GM12878 (cell line): ENCODE data around the gene TRRAP. TPM values are rescaled to one million over a fixed set of nuclear protein-coding genes. Genes with fewer than 3 reads are reported as not detected.

Experiments used
- ATAC-seq: fragments of 200-7000 bp; cut with Tn5 transposase; 3 replicates; pipeline ENCODE4 v1.9.1; 2020; ENCODE audit warnings: mild to moderate bottlenecking, moderate library complexity
- BruUV-seq: library from RNA; stranded (reverse); fragments of 400-500 nt; replicated peaks from 2 replicates; lab custom pipeline; 2021; lab: Mats Ljungman, UMichigan
- CTCF ChIA-PET: fragments of 300-600 bp; sonication (Branson Sonifier 250); formaldehyde crosslinking; extraction: SDS; loops from one replicate; lab custom pipeline; 2021; ENCODE audit warnings: inconsistent platforms; lab: Yijun Ruan, JAX
- POLR2A ChIA-PET: fragments of 350-600 bp; formaldehyde crosslinking; extraction: SDS; loops from one replicate; lab custom pipeline; 2021; ENCODE audit warnings: inconsistent platforms; lab: Charles Lee
- RAD21 ChIA-PET: fragments of 300-600 bp; sonication (Branson Sonifier 250); formaldehyde crosslinking; loops from one replicate; lab custom pipeline; 2023; ENCODE audit warnings: antibody characterized with exemption; ENCODE audit not compliant: unreplicated experiment; lab: Charles Lee
- SMC1A ChIA-PET: fragments of 300-600 bp; sonication (Branson Sonifier 250); formaldehyde crosslinking; loops from one replicate; lab custom pipeline; 2023; ENCODE audit not compliant: unreplicated experiment, uncharacterized antibody; lab: Charles Lee
- DNase-seq: peaks from one replicate; pipeline ENCODE4 v3.0.0-alpha.2; 2011; ENCODE audit warnings: low read depth, low spot score
- FAIRE-seq: peaks from 3 replicates; lab custom pipeline; 2011; peaks lifted over from hg19 to GRCh38; lab: Jason Lieb, UNC
- H2AFZ ChIP-seq: 2 replicates; pipeline ENCODE4 v1.6.0; 2011; ENCODE audit warnings: low read depth, low read length, control low read depth; ENCODE audit not compliant: control insufficient read depth
- H3K27ac ChIP-seq: 2 replicates; pipeline ENCODE4 v1.5.1; 2011; ENCODE audit warnings: control low read depth; ENCODE audit not compliant: control insufficient read depth, insufficient read depth
- H3K27me3 ChIP-seq, 2 experiments: replicated peaks in 1 of 2; 2 replicates each; pipeline versions ENCODE4 v1.6.0 to v1.6.1; 2011; ENCODE audit warnings: low read length in 1 of 2; ENCODE audit not compliant: control insufficient read depth in 2 of 2, insufficient read depth in 2 of 2
- H3K36me3 ChIP-seq, 2 experiments: 2 replicates each; pipeline ENCODE4 v1.5.1; 2011; ENCODE audit warnings: low read length in 1 of 2; ENCODE audit not compliant: control insufficient read depth in 2 of 2, insufficient read depth in 2 of 2
- H3K4me1 ChIP-seq: 2 replicates; pipeline ENCODE4 v1.6.1; 2011; ENCODE audit warnings: mild to moderate bottlenecking, low read length, moderate library complexity, mixed read lengths; ENCODE audit not compliant: control insufficient read depth, insufficient read depth
- H3K4me2 ChIP-seq: 2 replicates; pipeline ENCODE4 v1.6.0; 2011; ENCODE audit warnings: control low read depth; ENCODE audit not compliant: control insufficient read depth, insufficient read depth
- H3K4me3 ChIP-seq: fragments of 200-600 bp; sonication (generic); 2 replicates; pipeline ENCODE4 v1.5.1; 2016
- H3K79me2 ChIP-seq: 2 replicates; pipeline ENCODE4 v1.6.0; 2011; ENCODE audit warnings: low read length; ENCODE audit not compliant: control insufficient read depth, insufficient read depth
- H3K9ac ChIP-seq: 2 replicates; pipeline ENCODE4 v1.8.0; 2011; ENCODE audit warnings: low read length, control low read depth, mixed read lengths; ENCODE audit not compliant: control insufficient read depth, insufficient read depth
- H3K9me3 ChIP-seq: replicated peaks from 3 replicates; pipeline ENCODE4 v1.5.1; 2011; ENCODE audit warnings: mild to moderate bottlenecking, low read length; ENCODE audit not compliant: control insufficient read depth, insufficient read depth
- H4K20me1 ChIP-seq: 2 replicates; pipeline ENCODE4 v1.6.0; 2011; ENCODE audit not compliant: control insufficient read depth, insufficient read depth
- CUX1 ChIP-seq: IDR thresholded peaks from 2 replicates; pipeline ENCODE4 v1.6.1; 2012; ENCODE audit warnings: improper control_type of control experiment, low read depth, low read length; ENCODE audit not compliant: insufficient replicate concordance
- MEF2A ChIP-seq: IDR thresholded peaks from 2 replicates; pipeline ENCODE4 v1.6.1; 2011; ENCODE audit warnings: low read depth, mild to moderate bottlenecking, low read length, moderate library complexity; ENCODE audit not compliant: insufficient read depth
- TCF7 ChIP-seq: IDR thresholded peaks from 2 replicates; pipeline ENCODE4 v1.6.1; 2014; ENCODE audit warnings: antibody characterized with exemption, borderline replicate concordance
- WGBS: methylation state at CpG from one replicate; pipeline ENCODE4 v1.1.6; 2016; ENCODE audit warnings: low lambda C conversion rate; ENCODE audit not compliant: insufficient replicate concordance, insufficient coverage; ENCODE audit errors: missing lambda C conversion rate; 5-methylcytosine and 5-hydroxymethylcytosine counted together
- in situ Hi-C: fragments of 300-500 bp; cut with MboI; formaldehyde crosslinking; loops from 9 replicates; pipeline ENCODE4 v1.14.3; 2018; ENCODE audit warnings: mixed read lengths
- intact Hi-C: fragments of 100-400 bp; cut with micrococcal nuclease; formaldehyde crosslinking; loops from one replicate; pipeline ENCODE4 v1.14.2; 2022; ENCODE audit not compliant: unreplicated experiment
- polyA plus RNA-seq, 11 experiments: library from polyadenylated mRNA; depleted of rRNA in 4 of 11; unstranded in 6 of 11; stranded (reverse) in 5 of 11; fragments of >200 nt; fragmentation: Nextera tagmentation in 4 of 11; fragmentation: Illumina TruSeq in 1 of 11; extraction: Ambion mirVana in 4 of 11; extraction: Trizol in 1 of 11; gene quantifications; 1 replicate in 1 of 11; 2 replicates in 10 of 11; pipeline versions ENCODE4 v1.2.1 to v1.2.3, GENCODE V29; 2011 to 2016; ENCODE audit warnings: inconsistent platforms in 2 of 11, missing spikeins in 2 of 11, low read depth in 1 of 11
- total RNA-seq, 4 experiments: library from RNA; depleted of rRNA in 3 of 4; stranded (reverse); fragments of >200 nt in 3 of 4; fragmentation: Illumina TruSeq in 1 of 4; extraction: Trizol in 1 of 4; gene quantifications; 2 replicates each; pipeline versions ENCODE4 v1.2.1 to v1.2.3, GENCODE V29; 2013 to 2021

The TRRAP gene
- total and polyA plus RNA-seq, 10 of the 15 experiments (the other 5 are each of a cell fraction or from before 2014, with no cell fraction given) = 1.1 to 39.3 (median 8.5) TPM

- FAIRE-seq (no peak), ATAC-seq (no peak)
Measured at GRCh38 chr7:98964596-98964995, 86.3 kb downstream of the TRRAP start.

More at GRCh38 chr7:98964596-98964995, 86.3 kb downstream of the TRRAP start:
- intact Hi-C loops (no loop called here), in situ Hi-C loops (no loop called here)
- SMC1A ChIA-PET = no interaction called here
- no peak overlapping the region for H3K27ac ChIP-seq
- H3K27me3 ChIP-seq = no peaks in the 10 kb centered on the region
- no peaks in the 10 kb centered on the region for H4K20me1 ChIP-seq
- WGBS = 97% methylated on average over 10 of the region's 10 CpGs
- no peak overlapping the region for H2AFZ ChIP-seq
- no peak overlapping the region for H3K4me3 ChIP-seq
- CTCF ChIA-PET = no interaction called here
- RAD21 ChIA-PET = no interaction called here
- H3K79me2 ChIP-seq = no peaks in the 10 kb centered on the region
- POLR2A ChIA-PET = no interaction called here
- no TSS peak for BruUV-seq
- no peak overlapping the region for H3K4me2 ChIP-seq
- H3K9me3 ChIP-seq = no peaks in the 10 kb centered on the region
- no peak overlapping the region for H3K9ac ChIP-seq
- TF ChIP-seq CUX1 (no peak), TCF7 (no peak), MEF2A (no peak)
- TF ChIP-seq, all 136 proteins: peak for 0
- Histone ChIP-seq H3K36me3 (peaks cover 34 to 40% of the 10 kb centered on the region in 2 experiments), H3K4me1 (no peaks in the 10 kb centered on the region)
- DNase-seq = no peak
